Neural progenitor cell (in vitro differentiated cells): ENCODE data around the gene PDE8B.

ENCODE experiments used
- CTCF ChIP-seq: fragments of 200-600 bp; sonication (generic); IDR thresholded peaks from 2 replicates; pipeline ENCODE4 v1.5.1; 2017; ENCODE audit warnings: antibody characterized with exemption, mild to moderate bottlenecking
- EZH2 ChIP-seq: fragments of 200-600 bp; sonication (generic); IDR thresholded peaks from 2 replicates; pipeline ENCODE4 v1.6.1; 2017; ENCODE audit warnings: antibody characterized with exemption, mild to moderate bottlenecking, moderate library complexity
- EZH2phosphoT487 ChIP-seq: fragments of 200-600 bp; sonication (generic); IDR thresholded peaks from 2 replicates; pipeline ENCODE4 v1.6.1; 2017; ENCODE audit warnings: antibody characterized with exemption

GRCh38 chr5:77294185-77294584 lies 83.7 kb downstream of the PDE8B start:
- TF ChIP-seq CTCF (no peak), EZH2phosphoT487 (no peak), EZH2 (no peak)
